ENCODE data around the gene C6orf136. TPM values are rescaled to one million over a fixed set of nuclear protein-coding genes. Genes with fewer than 3 reads are reported as not detected.

The C6orf136 gene
- total and polyA plus RNA-seq, 9 of the 15 experiments (the other 6 are each of a cell fraction or from before 2014, with no cell fraction given): 14.1 to 63.1 (median 18.4) TPM

DNA sequence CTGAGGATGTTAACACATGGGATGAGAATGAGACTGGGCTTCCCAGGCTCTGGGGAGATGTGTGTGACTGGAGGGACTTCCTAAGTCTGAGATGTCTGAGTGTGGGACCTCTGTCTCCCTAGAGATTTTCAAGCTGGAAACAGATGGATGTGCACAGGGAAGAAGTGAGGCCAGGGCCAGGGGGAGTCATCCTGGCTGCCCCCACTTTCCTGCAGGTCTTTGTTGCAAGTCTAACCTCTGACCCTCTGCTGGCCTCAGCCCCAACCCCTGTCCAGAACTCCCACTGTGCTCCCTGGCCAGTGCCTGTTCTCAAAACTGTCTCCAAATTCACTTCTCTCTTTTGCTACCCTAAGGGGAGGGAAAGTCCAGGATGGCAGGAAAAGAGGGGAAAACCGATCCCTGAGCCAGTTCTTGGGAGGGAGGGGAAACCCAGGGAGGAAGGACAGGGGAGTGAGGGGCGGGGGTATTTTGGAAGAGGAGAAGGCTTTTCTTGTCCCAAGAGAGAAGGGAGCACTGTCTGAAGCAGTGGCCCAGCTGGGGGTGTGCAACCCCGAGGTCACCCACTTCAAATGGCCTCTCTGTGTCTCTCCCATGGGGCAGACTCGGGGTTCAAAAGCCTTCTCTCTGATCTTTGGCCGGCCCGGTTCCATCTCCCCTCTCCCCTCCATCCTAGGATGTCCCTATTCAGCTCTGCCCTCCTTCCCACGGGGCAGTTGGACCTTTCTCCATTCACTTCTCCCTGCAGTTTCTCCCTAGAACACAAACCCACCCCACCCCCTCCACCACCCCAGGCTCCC lies 36.4 kb downstream of the C6orf136 start (continued):
- no peak for TF ChIP-seq ZBTB33 (CRISPR knock-in tag; IDR thresholded peaks at IDR 0.05)
- TF ChIP-seq JUN (IDR thresholded peaks at IDR 0.05; ENCODE audit: borderline replicate concordance, low read depth, low read length): no peak
- peak; percentile 77; the same call in 1 of the 2 replicates for TF ChIP-seq JUN (CRISPR knock-in tag; IDR thresholded peaks at IDR 0.05; ENCODE audit: borderline replicate concordance)
- TF ChIP-seq, protein P1, sequence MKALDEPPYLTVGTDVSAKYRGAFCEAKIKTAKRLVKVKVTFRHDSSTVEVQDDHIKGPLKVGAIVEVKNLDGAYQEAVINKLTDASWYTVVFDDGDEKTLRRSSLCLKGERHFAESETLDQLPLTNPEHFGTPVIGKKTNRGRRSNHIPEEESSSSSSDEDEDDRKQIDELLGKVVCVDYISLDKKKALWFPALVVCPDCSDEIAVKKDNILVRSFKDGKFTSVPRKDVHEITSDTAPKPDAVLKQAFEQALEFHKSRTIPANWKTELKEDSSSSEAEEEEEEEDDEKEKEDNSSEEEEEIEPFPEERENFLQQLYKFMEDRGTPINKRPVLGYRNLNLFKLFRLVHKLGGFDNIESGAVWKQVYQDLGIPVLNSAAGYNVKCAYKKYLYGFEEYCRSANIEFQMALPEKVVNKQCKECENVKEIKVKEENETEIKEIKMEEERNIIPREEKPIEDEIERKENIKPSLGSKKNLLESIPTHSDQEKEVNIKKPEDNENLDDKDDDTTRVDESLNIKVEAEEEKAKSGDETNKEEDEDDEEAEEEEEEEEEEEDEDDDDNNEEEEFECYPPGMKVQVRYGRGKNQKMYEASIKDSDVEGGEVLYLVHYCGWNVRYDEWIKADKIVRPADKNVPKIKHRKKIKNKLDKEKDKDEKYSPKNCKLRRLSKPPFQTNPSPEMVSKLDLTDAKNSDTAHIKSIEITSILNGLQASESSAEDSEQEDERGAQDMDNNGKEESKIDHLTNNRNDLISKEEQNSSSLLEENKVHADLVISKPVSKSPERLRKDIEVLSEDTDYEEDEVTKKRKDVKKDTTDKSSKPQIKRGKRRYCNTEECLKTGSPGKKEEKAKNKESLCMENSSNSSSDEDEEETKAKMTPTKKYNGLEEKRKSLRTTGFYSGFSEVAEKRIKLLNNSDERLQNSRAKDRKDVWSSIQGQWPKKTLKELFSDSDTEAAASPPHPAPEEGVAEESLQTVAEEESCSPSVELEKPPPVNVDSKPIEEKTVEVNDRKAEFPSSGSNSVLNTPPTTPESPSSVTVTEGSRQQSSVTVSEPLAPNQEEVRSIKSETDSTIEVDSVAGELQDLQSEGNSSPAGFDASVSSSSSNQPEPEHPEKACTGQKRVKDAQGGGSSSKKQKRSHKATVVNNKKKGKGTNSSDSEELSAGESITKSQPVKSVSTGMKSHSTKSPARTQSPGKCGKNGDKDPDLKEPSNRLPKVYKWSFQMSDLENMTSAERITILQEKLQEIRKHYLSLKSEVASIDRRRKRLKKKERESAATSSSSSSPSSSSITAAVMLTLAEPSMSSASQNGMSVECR (CRISPR knock-in tag; IDR thresholded peaks at IDR 0.05): peak; percentile 83
- no peak for TF ChIP-seq STAG1 (CRISPR knock-in tag; IDR thresholded peaks at IDR 0.05; ENCODE audit: borderline replicate concordance)
- peak; percentile 84 for TF ChIP-seq ZNF263 (CRISPR knock-in tag; IDR thresholded peaks at IDR 0.05; ENCODE audit: borderline replicate concordance)
- TF ChIP-seq ELF2 (CRISPR knock-in tag; IDR thresholded peaks at IDR 0.05): 0 out of 2 replicates have a peak, but pooled peaks have one; percentile 16

All from K562 (cell line).